Forelimb muscle (tissue), 1 donor: ENCODE measurements around the gene DMWD. TPM values are rescaled to one million over a fixed set of nuclear protein-coding genes. Genes with fewer than 3 reads are reported as not detected.

ENCODE experiments used
- DNase-seq: peaks from one replicate; pipeline ENCODE4 v3.0.0-alpha.2; 2013; ENCODE audit warnings: low read depth
- polyA plus RNA-seq: library from polyadenylated mRNA; unstranded; fragments of 120-200 nt; gene quantifications from one replicate; pipeline ENCODE4 v1.2.1, GENCODE V29; 2013; ENCODE audit not compliant: insufficient read length

The DMWD gene
- polyA plus RNA-seq, 1 donor: 46.3 TPM

DNA sequence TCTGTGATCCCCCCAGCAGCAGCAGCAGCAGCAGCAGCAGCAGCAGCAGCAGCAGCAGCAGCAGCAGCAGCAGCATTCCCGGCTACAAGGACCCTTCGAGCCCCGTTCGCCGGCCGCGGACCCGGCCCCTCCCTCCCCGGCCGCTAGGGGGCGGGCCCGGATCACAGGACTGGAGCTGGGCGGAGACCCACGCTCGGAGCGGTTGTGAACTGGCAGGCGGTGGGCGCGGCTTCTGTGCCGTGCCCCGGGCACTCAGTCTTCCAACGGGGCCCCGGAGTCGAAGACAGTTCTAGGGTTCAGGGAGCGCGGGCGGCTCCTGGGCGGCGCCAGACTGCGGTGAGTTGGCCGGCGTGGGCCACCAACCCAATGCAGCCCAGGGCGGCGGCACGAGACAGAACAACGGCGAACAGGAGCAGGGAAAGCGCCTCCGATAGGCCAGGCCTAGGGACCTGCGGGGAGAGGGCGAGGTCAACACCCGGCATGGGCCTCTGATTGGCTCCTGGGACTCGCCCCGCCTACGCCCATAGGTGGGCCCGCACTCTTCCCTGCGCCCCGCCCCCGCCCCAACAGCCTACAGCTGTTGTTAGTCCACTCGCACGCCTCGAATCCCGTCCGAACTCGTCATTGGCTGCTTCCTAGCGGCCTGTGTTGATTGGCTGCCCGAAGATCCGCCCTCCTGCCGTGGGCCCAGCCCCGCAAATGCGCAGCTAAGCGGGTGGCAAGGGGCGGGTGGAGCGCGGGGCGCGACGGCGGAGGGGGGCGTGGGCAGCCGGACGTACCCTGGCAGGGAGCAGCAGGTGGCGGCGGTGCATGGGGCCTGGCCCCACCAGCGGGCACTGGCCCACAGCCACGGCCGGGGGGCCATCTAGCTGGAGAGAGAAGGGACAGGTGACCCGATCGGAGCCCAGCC, 22.2 kb downstream of the DMWD start:
- DNase-seq: peak; percentile 86

DNA sequence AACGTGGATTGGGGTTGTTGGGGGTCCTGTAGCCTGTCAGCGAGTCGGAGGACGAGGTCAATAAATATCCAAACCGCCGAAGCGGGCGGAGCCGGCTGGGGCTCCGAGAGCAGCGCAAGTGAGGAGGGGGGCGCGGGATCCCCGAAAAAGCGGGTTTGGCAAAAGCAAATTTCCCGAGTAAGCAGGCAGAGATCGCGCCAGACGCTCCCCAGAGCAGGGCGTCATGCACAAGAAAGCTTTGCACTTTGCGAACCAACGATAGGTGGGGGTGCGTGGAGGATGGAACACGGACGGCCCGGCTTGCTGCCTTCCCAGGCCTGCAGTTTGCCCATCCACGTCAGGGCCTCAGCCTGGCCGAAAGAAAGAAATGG, 22.8 kb downstream of the DMWD start:
- DNase-seq: no peak

DNA sequence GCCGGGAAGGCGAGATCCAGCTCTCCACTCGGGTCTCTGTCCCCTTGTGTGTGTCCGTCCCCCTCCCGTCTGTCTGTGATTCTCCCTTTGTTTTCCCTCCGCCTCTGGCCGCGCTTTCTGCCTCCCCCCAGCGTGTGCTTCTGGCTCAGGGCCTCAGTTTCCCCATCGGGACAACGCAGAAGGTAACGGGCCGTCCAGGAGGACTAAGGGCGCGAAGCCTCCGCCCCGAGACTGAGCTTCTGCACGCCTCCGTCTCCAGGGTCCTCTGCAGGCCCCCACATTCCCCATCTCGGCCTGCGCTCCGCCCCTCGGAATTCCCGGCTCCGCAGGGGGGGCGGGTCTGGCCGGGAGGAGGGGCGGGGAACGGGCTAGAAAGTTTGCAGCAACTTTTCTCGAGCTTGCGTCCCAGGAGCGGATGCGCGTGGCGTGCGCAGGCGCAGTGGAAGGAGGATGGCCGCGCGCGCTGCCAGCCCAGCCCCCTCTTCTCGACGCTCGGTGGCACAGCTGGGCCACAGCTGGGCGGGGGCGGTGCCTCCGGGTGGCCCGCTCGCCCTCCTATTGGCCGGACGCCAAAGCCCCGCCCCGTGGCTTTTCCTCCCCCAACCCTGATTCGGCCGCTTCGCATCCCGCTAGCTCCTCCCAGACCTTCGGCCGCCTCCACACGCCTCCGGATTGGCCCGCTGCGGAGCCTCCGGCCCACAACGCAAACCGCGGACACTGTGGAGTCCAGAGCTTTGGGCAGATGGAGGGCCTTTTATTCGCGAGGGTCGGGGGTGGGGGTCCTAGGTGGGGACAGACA, 23.5 kb downstream of the DMWD start, which contains the start of gene SIX5:
TSS of gene SIX5 (minus strand) at position 269 of the 799 bp plus-strand sequence. CDS start 408 bp downstream, outside the sequence.
- peak; percentile 87 for DNase-seq

DNA sequence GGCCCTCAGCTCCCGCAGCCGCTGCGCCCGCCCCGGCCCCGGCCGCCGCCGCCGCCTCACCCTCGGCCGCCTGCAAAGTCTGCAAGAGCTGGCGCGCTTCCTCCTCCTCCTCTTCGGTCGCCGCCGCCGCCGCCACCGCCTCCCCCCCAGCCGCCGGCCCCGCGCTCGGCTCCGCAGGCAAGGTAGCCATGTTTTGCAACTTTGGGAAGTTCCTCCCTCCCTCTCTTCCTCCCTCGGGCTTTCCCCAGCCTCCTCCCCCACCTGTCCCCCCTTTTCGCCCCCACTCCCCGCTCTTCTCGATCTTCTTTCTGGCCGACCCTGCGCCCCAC, 24.0 kb downstream of the DMWD start:
- no peak for DNase-seq

DNA sequence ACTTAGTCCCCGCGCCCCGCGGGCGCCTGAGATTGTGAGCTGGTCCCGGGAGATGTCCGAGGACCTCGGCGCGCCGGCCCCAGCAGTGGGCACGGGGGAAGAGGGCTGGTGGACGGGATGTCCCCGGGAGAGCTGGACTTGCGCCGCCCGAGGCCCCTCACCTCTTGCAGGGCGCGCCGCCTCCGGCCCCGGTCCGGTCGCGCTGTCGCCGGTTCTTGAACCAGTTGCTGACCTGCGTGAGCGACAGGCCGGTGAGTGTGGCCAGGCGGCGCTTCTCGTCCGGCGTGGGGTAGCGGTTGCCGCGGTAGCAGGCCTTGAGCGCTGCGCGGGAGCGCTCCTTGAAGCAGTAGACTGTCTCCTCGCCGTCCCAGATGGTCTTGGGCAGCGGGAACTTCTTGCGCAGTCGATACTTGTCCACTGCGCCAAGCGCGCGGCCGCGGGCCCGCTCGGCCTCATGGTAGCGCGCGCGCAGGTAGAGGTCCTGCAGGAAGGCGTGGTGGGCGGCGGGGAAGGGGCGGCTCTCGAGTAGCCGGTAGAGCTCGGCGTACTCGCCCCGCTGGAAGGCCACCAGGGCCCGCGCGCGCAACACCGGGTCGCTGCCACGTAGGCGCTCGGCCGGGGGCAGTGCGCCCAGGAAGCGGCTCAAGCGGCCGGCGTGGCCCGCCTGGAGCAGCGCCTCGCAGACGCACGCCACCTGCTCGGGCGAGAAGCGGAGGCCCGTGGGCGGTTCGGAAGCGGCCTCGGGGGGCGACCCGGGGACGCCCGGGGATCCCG, 24.6 kb downstream of the DMWD start:
- no peak for DNase-seq

DNA sequence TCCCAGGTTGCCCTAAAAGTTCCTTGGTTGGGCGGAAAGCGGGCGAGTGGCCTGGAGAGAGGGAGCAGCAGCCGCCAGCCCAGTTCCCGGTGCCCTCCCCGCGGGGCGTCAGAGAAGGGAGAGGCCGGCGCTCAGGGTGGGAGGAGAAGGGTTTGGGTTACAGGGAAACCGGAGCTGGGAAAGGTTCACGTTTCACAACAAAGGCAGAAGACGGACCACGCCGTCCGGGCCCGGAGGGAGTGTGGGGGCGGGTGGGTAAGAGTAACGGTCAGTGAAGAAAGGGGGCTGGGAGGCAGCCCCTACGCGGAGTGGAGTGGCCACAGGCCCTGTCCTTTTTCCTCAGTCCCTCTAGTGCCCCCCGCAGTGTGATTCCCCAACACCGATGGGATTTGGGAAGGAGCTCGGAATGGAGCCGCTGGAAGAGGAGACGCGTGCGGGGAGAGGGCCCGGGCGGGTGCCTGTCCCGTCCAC, 25.2 kb downstream of the DMWD start:
- DNase-seq: peak; percentile 65

DNA sequence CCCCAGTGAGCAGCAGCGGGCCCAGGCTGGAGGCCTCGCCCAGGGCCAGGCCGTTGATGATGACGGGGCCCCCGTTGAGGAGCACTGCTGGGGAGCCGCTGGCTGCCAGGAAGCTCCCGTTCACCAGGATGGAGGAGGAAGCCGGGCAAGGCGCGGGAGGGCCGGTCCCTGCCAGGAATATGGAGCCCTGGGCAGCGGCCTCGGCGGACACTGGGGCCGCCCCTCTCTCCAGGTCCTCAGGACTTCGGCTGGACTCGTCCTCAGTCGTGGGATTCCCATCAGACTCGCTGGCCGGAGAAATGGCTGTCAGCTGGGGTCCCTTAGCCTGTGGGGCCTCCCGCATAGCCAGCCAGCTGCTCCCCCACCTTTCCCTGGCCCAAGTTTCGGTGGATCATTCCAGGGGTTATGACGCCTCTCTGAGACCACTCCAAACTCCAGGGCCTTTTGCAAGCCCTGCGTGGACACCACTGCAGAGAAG, 25.7 kb downstream of the DMWD start:
- DNase-seq: no peak

DNA sequence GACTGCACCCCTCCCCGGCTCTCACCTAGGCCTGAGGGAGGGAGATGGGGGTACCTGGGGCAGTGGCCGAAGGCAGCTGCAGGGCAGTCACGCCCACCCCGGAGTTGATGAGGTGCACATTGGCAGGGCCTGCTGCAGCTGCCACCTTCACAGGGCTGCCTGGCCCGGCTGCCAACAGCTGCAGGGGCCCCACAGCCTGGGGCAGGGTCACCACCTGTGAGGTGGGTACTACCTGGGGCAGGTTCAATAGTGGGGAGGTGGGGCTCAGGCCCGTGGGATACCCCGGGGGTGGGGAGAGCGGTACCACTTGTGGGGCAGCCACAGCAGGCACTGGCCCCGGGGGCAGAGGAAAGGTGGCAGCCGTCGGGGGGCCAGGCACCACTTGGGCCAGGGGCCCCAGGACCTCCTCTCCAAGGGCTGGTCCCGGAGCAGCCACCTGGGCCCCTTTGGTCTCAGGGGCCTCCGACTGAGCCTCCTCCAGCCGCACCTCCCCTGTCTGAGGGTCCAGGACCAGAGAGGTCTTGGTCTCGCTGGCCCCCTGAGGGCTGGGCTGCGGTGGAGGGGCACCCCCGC, 26.3 kb downstream of the DMWD start:
- DNase-seq: no peak

DNA sequence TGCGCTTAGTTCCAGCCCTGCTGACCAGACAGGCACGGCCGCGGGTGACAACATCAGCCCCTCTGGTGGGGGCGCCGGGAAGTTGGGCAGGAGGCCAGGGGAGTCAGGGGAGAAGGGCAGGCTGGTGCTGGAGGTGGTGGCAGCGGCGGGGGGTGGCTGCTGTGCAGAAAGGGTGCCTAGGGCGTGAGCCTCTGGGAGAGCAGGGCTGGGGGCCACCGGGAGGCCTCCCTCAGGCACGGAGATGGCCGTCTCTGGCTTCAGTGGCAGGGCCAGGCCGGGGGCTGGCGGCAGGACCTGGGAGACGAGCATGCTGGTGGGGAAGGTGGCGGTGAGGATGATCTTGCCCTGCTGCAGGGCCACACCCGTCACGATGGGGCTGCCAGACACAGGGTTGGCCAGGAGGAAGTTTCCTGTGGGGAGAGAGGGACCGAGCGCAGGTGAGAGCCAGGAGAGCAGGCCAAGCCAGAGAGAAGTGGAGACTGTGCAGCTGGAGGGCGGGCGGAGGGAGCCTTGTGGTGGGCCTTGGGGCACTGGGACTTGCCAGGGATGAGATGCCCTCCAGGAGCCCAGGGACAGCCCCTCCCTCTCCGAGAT, 26.8 kb downstream of the DMWD start:
- no peak for DNase-seq

DNA sequence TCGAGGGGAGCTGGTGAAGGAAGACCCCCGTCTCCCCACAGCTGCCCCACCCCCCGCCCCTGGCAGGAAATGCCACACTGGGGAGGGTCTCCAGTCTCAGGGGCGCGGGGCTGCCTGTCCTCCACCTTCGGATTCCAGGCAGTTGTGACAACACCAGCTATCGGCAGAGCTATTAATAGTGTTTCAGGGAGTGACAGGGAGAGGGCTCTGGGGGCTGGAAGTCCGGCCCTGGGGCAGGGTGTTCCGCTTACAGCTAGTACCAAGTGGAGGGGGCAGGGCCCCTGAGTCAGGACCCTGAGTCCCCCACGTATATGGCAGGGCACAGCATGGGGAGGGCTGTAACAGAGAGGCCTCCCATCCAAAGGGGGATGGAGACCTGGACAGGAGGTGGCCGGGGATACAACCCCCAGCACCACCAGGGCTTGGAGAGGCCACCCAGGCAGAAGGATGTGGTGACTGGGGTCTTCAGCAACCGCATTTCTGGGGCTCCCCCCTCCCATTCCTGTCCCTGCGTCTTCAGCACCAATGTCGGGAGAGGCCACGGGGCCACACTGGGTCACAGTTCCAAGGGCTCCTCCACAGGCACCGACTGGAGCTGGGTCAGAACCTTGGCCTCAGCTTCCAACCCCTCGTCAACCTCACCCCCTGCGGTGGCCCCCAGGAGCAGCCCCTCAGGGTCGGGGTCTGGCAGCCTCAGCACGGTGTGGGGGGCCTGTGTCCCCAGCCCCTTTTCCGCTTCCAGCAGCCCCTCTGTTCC, 27.5 kb downstream of the DMWD start:
- DNase-seq: no peak

DNA sequence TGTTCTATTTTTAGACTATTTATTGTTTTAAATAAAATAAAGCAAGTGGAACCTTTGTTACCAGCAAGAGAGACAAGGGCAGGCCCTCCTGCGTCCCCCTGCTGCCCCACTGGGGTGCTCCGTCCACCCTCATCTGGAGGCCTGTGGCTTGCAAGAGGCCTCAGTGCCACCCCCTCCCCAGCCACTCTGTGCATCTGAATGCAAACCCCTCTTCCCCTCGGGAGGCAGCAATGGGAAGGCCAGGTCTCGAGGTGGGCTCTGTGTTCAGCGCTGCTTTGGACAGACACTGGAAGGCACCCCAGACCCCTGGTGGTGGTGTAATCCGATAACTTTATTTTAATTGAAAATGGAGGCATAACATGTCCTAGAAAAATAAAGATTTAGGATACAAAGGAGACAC, 28.2 kb downstream of the DMWD start:
- DNase-seq: no peak

DNA sequence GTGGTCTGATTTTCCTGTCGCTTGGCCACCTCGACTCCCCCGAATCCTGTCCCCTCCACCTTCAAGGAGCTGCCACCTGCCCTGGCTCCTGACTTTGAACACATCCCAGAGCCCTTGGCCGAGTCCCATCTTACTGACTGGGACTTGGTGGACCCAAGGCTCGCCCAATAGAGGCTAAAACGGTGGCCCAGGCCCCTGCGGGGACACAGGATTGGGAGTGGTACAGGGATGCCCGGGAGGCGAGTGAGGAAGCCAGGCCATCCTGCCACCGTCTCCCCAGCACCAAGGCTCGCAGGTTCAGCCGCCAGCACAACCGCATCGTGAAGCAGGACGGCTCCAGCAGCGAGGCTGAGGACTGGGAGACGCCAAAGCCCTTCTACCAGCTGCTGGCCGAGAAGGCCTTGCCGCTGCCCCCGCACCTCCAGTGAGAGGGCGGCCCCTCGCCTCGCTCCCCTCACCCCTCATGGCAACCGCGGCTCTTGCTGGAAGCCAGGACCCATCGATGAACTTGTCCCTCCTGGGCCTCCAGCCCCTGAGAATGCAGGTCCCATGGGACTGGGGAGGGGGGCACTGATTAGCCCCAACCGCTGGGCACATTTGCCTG, 28.9 kb downstream of the DMWD start:
- DNase-seq: no peak

DNA sequence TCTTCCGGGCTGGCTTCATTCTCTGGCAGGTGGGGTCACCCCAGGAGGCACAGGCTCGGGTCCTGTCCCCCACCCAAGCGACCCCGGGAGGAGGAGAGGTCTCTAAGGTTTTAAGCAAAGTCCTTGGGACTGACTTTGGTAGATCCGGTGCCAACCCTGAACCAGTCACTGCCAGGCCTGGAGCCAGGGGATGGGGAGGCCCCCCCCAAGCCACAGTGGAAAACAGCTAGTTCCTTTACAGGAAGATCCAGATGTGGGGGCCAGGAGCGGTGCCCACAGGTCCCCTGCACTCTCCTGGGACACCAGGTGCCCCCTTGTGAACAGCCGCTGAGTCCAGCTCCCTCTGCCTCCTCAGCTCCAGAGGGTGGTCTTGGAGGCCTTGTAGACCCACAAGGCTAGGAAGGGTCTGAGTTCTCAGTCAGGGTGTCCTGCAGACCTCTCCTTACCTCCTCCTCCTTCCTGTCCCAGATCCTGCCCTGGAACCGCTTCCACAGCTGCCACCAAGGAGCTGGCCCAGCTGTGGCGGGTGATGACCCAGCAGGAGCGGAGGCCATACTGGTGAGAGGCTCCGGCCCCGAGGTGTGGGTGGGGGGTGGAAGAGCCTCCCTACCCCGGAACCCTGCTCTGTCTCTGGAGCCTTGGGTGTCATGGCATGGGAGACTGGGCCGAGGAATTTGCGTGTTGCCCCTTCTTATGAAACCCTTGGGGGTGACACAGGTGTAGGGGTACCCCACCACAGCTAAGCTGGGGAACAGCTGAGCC, 29.6 kb downstream of the DMWD start:
- DNase-seq: no peak

DNA sequence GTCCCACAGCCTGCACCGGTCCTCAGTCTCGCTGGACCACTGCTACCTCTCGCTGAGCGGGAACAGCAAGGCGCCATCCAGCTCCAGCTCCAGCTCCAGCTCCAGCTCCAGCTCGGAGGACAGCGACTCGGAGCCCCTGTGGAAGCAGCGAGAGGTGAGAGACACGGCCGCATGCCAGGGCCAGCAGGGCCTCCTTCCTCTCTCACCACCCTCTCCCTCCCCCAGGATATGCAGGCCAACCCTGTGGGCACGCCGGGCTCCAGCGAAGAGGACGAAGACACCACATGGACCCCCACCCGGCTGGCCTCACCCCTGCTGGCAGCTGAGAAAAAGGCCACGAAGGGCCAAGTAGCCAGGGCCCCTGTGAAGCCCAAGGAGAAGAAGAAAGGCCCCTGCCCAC, 30.9 kb downstream of the DMWD start:
- DNase-seq: no peak

DNA sequence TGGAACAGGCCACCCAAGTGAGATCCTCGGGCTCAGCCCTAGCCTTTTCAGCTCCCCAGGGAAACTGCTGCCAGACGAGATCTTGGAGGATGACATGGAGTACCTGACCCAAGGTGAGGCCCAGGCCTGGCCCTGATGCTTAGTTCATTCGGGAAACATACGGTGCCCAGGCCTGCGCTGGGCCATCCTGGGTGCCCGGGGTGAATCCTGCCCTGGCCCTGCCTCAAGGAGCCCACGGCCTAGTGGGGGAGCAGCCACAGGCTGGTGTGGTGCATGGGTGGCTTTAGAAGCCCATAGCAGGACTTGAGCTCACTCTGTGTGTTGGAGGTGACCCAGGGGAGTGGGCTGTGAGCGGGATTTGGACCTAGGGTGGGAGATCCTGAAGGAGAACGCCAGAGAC, 33.7 kb downstream of the DMWD start:
- DNase-seq: no peak

DNA sequence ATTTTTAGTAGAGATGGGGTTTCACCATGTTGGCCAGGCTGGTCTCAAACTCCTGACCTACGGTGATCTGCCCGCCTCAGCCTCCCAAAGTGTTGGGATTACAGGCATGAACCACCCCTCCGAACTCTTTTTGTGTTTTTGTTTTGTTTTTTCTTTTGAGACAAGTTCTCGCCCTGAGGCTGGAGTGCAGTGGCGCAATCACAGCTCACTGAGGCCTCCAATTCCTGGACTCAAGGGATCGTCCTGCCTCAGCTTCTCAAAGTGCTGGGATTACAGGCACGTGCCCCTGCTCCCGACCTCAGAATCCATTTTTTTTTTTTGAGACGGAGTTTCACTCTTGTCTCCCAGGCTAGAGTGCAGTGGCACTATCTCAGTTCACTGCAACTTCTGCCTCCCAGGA, 35.0 kb downstream of the DMWD start:
- DNase-seq: no peak

DNA sequence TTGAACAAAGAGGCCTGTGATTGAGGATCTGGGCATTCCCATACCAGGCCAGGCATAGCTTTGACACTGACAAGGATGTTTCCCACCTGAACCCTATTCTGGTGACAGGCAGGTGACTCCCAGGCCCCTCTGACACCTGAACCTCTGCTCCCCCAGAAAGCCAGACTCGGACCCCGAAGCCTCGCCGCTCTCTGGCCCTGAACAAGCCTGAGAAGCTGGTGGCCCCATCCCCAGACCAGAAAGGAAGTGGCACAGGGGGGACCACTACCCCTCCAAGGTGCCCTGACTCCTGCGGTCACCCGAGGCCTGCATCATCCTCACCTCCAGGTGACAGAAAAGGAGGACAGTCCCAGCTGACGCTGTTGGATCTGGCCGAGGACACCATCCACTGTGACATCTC, 38.3 kb downstream of the DMWD start:
- DNase-seq: no peak

DNA sequence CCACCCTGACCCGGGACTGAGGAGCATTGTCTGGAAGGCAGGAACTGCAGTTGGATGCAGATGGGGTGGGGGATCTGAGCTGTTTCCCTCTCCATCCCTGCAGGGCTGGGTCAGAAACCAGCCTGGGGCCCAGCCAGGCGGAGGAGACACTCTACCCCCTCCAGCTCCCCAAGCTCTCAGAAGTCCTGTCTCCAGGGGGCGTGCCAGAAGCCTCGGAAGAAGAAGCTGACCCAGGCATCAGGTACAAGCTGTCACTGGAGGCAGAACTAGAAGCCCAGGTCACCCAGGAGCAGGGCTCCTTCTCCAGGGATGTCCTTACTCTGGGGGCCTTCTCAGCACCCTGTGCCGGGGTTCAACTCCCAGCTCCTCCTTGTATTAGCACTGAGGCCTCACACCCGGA, 39.1 kb downstream of the DMWD start:
- no peak for DNase-seq

DNA sequence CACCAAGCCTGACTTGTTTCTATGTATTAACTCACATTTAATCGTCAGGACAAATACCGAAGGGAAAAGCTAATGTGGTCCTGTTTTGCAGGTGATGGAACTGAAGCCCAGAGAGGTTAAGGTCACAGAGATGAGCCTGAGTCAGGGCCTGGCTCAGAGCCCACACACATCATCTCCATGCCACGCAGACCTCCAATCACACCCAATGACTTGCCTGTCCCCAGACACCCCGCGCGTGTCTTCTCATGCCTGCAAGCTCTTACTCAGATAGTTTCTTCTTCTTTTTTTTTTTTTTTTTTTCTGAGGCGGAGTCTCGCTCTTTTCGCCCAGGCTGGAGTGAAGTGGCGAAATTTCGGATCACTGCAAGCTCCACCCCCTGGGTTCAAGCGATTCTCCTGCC, 40.0 kb downstream of the DMWD start:
- no peak for DNase-seq
